HG03108 (cell line): Measurements from ENCODE around the gene DHFR.

ENCODE experiments used
- ATAC-seq: cut with Tn5 transposase; IDR thresholded peaks from one replicate; pipeline ENCODE4 v1.9.1; 2021; ENCODE audit warnings: moderate library complexity; ENCODE audit not compliant: unreplicated experiment

DHFR gene

GRCh38 chr5:80655231-80655774 lies 520 bp upstream of the DHFR start:
- no peak for ATAC-seq

DNA sequence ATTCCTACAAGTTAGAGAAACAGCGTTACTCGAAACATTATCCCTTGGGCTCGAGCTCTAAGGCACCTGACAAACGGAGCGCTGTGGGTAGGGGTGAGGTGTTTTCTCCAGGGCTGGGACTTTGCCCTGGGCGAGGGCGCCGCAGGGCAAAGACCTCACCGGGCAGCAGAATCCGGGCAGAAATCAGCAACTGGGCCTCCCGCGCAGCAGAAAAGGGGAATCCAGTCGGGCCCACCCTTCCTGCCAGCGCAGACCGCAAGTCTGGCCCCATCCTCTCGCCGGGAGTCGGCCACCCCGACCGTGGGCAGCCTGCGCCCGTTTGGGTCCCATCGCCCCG lies 761 bp downstream of the DHFR start:
- ATAC-seq: no peak

DNA sequence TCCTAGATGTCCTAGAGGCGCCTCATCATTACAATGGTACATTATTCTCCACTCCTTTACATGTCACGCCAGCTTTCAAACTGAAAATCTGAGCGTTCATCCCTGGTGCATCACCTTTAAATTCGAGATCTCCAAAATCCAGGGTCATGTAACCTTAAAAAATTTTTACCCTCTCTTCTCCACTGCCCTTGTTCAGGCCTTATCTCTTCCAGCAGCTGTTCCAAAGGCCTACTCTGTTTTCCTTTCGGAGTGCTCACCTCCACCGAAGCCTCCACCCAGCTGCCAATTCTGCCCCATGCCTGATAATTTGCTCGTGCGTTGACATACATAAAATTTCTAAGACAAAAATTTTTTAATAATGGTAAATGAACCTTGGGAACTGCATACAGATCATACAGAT lies 1.3 kb downstream of the DHFR start:
- ATAC-seq: no peak

DNA sequence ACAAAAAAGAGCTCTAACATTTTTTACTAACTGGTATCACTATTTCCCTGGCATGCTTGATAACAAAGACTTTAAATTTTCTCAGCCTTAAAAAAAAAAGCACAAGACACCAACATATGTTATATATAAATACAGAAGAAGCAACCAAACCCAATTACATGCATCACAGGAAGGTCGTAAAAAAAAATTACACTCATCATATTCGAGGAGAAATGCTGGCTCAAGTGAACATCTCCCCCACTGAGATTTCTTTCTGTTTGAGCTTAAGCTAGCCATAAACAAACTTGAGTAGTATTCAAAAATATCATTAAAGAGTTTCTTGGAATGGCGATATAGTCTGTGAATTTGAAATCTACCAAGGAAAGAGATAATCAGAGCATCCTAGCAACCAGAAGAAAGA lies 7.9 kb downstream of the DHFR start:
- no peak for ATAC-seq

DNA sequence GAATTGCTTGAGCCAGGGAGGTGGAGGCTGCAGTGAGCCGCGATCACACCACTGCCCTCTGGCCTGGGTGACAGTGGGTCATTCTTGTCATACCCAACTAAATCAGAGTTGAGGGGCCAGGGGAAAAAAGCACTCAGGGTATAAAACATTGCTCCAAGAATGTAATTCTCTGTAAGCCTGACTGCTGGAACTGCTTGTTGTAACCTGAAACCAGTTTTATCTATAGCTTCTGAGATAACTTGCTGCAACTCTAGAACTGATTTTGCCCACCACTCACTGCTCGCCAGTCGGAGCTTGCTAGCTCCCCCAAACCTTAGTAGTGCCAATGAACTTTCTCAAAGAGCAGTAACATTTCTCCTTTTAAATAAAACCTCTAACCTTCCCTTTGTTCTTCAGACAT lies 9.9 kb downstream of the DHFR start:
- no peak for ATAC-seq

DNA sequence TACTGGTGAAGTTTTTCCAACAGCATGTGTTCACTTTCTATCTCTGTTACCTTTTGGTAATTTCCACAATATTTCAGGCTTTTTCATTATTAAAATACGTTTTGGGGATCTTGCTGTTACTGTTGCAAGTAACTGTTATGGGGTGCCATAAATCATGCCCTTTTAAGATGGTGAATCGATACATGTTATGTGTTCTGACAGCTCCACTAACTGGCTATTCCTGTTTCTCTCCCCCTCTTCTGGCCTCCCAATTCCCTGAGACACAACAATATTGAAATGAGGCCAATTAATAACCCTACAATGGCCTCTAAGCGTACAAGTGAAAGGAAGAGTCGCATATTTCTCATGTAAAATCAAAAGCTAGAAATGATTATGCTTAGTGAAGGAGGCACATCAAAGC lies 13.4 kb downstream of the DHFR start:
- no peak for ATAC-seq

- ATAC-seq: no peak
These were observed 20.6 kb downstream of the DHFR start for GRCh38 chr5:80634193-80634592.

- no peak for ATAC-seq
These were observed 22.1 kb downstream of the DHFR start for GRCh38 chr5:80632700-80633099.

DNA sequence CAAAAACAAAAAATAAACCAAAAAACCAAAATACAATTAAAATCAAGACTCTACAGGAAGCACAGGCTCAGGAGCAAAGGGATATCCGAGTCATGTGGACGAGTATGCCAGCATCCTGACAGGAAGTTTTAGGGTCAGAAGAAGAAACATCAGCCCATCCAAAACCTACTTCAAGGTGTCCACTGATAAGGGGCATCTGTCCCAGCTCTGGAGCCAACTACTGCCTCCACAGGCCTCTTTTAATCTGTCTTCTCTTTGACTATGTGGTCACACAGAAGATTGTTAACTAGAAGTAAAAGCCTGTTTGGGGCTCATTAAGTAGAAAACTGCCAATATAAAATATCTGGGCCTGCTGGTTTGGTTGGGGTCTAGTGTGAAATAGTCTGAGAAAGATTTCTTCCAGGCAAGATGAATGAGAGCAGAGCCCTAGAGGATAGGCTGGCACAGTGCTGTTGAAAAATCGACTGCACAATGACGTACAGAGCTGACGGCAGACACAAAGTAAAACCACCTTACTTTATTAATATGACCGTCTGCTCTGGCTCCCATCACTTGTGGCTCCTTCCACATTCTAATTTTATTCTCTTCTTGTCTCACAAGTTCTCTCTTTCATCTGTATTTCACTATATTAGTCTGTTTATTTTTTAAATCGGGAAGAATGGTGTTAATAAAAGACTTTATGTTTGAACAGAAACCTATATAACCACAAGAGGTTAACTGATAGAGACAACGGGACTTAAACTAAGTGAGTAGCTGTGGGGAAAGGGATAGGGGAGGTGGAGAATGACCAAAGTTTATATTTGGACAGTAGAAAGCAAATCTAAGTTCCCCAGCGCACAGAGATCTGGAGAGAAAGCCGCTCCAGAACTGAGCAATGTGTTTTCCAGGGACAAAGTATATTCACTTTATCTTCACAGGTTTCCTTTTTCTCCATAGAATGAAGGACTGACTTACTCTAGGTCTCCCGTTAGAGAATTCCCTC lies 23.2 kb downstream of the DHFR start:
- no peak for ATAC-seq

GRCh38 chr5:80629281-80629680 lies 25.5 kb downstream of the DHFR start:
- ATAC-seq: no peak

DNA sequence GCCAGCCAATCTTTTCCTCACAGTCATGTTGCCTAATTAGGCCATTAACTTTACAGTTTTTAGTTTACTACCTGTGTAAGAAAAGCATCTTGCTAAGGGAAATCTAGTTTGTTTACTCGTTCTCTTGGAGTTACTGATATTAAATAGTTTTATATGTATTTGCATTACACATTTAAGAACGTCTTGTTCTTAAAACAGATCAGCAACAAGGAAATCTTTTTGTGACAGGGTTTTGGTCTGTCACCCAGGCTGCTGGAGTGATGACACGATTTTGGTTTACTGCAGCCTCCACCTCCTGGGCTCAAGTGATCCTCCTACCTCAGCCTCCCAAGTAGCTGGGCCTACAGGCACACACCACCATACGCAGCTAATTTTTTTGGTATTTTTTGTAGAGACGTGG lies 29.6 kb downstream of the DHFR start:
- ATAC-seq: no peak

DNA sequence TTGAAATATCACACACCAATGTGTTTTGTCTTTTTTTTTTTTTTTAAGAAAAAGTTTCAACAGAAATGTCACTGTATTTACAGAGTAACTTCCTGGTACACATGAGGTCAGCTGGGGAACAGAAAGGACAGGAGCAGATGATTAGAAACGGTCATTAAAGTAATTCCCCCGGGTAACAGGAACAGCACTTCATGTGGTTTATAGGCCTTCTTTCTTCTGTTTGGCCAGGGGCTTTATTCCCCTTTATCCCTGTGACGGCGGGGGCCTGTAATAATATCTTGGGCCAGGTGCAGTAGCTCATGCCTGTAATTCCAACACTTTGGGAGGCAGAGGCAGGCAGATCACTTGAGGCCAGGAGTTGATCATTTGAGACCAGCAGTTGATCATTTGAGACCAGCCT lies 30.8 kb downstream of the DHFR start:
- no peak for ATAC-seq

DNA sequence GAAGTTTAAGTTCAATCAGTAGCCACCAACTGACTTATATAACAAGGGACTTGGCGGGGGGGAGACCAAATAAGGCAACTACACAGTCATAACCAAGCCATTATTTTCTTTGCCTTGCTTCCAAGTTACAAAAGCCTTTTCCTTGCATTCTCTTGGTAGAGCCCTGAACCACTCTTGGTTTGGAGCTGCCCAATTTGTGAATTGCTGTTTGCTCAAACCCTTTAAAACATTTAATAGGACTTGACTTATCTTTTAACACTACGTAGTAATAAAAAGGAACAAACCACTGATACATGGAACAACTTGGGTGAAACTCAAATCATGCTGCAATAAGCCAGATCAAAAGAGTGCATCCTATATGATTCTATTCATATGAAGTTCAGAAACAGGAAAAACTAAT lies 32.0 kb downstream of the DHFR start:
- ATAC-seq: no peak

- no peak for ATAC-seq
These were observed 34.6 kb downstream of the DHFR start for GRCh38 chr5:80620211-80620610.

DNA sequence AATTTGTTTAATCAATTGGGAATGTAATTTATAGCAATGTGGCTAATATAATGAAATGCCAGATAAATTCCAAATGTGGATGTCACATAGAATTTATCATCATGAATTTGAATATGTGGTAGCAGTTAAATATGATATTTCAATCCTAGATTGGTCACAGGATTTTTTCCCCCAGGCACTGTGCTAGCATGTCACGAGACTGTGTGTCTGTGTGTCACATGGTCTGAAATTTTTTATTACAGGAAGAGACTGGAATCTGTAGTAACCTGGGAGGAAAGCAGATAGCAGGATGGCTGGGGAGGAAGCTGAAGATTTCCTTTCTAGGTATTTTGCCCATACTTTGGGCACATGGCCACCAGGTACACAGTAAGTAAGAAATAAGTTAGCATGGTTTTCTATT lies 35.7 kb downstream of the DHFR start:
- ATAC-seq: no peak

DNA sequence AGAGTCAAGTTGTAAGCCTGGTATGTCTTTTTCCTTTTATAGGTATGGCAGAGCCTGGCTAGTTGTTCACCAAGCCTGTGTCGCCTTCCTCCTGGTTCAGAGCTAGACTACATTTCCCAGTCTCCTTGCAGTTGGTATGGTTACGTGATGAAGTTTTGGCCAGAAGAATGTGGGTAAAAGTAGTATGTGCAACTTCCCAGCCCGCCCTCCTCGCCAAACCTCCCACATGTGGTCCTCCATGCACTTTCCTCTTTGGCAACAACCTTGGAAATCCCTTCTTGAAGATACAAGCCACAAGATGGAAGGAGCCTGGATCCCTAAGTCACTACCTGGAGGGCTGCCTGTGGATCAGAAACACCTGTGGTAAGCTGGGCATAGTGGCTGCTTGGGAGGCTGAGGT lies 36.3 kb downstream of the DHFR start:
- ATAC-seq: no peak

DNA sequence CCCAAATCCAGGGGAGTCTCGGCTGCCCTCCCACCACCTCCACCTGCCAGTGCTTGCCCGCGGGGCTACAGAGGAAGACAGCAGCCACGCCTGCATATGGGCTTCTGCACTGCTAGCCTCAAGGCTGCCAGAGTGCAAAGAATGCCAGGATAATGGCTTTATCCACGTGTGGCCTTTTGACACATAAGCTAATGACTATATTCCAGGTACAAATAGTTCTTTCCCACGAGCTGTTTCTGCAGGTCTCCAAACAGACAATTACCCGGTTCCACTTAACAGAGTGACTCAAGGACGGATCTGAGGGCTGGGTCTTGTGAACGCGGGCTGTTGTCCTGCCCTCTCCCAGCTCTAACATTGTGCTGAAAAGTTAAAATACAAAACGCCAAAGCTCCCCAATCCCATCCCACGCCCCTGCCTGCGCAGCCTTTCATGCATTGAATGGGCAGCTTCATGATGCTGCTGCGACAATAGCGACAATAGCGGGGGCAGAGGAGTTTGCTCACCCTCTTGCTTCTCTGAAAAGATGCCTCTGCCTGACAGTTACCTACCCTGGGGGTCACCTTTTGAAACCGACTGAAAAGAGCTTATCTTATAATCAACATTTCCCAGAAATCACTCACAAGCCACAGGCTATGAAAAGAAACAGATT lies 39.4 kb downstream of the DHFR start:
- ATAC-seq: no peak

- ATAC-seq: no peak
These were observed 45.1 kb downstream of the DHFR start for GRCh38 chr5:80609692-80610091.

DNA sequence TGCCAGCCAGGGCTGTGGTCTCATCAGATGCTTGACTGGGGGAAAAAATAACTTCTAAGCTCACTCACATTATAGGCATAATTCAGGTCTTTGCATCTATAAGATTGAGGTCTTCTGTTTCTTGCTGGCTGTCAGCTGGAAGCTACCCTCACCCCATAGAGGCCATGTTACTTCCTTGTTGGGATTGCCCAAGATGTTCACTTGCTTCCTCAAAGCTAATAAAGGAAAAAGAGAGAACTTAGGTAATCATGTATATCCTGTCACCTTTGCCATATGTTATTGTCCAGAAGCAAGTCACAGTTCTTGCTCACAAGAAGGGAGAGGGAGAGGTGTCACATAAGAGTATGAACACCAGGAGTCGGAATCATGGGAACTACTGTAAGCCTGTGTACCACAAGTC lies 46.1 kb downstream of the DHFR start:
- no peak for ATAC-seq

DNA sequence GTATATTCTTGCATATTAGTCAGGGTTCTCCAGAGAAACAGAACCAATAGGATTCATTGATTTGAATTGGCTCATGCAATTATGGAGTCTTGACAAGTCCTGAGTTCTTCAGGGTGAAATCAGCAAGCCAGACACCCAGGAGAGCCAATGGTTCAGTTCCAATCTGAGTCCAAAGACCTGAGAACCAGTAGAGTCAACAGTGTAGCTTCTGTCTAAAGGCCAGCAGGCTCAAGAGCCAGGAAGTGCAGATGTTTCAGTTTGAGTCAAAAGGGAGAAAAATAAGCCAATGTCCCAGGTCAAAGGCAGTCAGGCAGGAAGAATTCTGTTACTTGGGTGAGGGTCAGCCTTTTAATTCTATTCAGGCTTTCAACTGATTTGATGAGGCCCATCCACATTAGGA lies 47.0 kb downstream of the DHFR start:
- ATAC-seq: no peak

- ATAC-seq: no peak
These were observed 47.4 kb downstream of the DHFR start for GRCh38 chr5:80607343-80607742.
